GM21825 (cell line): ENCODE results near the gene ARL2.

ENCODE experiments used
- ATAC-seq: cut with Tn5 transposase; IDR thresholded peaks from one replicate; pipeline ENCODE4 v1.9.1; 2021; ENCODE audit warnings: mild to moderate bottlenecking, moderate library complexity; ENCODE audit not compliant: unreplicated experiment

ARL2 gene

DNA sequence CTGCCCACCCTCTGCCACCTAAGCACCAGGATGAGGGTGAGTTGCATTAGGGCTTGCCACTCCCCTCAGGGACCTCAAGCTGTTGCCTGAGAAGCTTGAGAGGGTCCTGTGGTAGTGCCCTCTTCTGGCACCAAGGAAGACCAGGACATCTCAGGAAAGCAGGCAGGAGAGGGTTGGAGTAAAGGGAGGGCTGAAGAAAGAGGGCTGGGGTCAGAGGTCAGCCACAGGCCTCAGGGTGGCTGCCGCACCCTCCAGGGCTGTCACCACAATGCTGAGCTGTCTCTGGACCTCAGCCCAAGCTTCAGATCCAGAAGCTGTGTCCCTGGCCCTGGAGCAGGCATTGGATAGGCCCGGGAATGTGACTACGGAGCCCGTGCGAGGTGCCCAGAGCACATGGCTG lies 31.1 kb downstream of the ARL2 start:
- no peak for ATAC-seq

DNA sequence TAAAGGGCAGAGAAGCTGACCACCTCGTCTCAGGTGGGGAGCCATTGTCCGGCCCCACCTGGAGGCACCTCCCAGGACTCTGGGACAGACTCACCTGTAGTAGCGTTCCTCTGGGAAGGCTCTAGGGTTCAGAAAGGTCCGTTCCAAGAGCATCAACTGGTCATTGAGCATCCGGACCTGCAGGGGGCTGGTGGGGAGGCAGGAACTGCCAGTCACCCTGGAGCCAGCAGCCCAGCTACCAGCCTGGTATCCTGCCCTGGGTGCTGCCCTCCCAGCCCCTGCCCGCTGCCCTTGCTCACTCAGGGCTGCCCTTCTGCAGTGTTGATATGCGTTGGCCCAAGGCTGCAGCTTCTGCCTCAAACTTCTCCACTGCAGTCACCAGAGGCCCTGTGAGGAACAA lies 31.8 kb downstream of the ARL2 start:
- no peak for ATAC-seq

DNA sequence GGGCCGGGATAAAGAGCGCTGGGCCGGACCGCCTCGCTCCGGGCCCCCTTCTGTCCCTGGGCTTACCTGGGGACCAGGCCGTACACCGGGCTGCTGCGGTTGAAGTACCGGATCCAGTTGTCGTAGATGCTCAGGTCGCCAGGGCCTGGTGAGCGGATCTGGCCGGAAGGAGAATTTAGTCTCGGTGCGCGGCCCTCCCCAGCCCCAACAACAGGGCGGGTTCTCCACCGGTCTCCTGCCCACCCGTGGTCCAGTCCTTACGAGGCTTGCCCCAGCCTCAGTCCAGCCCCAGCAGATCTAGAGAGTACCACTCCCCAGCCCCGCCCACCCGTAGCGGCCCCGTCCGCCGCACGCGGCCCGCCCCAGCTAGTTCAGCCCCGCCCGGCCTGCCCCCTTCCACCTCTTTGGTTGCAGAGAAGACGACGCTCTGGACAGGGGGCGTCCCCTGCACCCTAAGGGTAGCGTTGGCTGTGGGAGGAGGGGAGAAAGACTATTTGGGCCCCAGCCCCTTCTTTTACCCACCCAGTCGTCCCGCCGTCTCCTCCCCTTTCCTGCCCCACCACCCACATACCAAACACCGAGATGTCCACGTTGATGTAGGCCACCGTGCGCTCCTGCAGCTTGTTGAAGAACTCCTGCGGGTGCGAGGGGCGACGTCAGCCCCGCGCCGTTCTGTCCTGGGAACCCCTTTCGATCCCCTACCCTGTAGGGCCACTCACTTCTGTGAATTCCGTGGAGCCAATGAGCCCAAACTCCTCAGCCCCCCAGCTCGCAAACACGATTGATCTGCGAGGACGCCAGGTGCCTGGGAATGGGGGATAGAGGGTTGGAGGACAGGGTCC lies 33.8 kb downstream of the ARL2 start:
- ATAC-seq = no peak

DNA sequence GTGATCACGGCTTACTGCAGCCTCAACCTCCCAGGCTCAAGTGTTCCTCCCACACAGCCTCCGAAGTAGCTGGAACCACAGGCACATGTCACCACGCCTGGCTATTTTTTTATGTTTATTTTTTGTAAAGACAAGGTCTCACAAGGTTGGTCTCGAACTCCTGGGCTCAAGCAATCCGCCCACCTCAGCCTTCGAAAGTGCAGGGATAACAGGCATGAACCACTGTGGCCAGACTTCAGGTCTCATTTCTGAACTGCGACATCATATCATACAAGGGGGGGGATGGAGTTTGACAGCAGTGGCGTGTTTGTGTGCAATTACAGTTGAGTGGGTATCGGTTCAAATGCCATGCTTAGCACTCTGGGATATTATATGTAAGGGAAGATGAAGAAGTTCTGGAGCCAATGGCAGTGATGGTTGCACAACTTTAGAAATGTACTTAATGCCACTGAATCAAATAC lies 37.5 kb downstream of the ARL2 start:
- no peak for ATAC-seq

DNA sequence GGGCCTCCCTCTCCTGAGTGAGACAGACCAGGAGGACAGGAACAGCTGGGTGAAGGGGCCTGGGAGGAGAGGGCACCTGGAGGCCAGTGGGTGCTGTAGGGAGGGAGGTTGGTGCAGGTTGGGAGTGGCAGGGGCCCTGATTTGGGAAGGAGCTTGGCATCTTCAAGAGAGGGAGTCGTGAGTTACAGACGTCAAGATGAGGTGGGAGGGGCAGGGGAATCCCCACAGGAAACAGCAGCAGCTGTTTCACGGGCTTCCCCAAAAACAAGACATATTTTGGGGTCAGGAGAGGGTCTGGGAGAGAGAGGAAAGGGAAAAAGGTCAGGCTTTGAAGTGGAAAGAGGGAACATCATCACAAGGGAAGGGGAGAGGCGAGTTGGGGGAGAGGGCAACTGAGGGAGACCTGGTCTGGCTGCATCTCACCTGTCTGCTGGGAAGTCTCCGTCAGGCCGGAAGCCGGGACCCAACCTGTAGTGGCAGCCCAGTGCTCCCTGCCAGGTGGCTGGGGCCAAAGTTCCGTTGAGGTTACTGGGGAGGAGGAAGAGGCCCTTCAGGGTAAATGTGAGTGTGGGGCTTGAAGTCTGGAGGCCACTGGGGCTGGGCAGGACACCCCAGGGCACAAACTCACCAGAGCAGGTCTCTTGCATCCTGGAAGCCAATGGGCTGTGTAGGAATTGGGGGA lies 40.0 kb downstream of the ARL2 start:
- ATAC-seq = no peak

DNA sequence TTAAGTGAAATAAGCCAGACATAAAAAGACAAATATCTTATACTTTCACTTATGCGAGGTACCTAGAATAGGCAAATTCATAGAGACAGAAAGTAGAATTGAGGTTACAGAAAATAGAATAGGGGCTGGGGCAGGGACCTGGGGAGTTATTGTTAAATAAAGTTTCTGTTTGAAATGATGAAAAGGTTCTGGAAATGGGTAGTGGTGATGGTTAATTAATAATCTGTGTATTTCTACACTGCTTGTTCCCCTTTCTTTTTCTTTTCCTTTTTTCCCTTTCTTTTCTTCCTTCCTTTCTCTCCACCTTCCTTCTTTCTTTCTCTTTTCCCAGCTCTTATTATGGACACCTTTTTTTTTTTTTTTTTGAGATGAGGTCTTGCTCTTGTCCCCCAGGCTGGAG lies 41.6 kb downstream of the ARL2 start:
- no peak for ATAC-seq

DNA sequence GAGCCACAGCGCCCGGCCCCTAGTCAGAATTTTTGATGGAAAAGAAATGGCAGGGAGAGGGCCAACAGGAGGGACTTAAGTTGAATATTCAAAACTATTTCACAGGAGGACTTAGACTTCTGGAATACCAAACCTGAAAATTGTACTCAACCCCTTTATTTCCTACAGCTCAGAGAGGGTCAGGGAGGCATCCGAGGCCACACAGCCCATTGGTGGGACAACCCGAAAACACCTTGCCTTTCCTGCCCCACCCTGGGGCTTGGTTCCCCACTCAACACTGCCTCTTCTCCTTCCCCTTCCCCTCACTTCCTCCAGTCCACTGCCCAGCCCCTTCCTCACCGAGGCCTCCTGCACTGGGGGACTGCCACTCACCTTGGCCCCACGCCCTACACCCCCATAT lies 43.0 kb downstream of the ARL2 start:
- ATAC-seq = no peak

DNA sequence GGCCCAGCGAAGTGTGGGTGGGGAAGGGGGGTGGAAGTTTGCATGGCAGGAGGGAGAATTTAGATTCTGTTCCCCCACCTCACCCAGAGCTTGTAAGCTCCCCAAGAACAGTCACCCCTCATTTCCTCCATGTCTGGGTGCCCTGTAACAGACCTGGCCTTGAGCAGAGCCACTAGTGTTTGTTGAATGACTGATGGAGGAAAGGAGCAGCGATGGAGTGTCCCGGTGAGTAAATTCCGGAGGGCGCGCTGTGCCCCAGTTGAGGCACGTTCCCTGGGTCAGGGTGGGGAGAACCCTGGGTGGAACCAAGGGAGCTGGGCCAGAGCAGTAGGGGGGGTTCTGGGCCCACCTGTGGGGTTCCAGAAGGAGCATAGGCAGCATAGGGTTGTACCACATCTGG lies 43.6 kb downstream of the ARL2 start:
- no peak for ATAC-seq

DNA sequence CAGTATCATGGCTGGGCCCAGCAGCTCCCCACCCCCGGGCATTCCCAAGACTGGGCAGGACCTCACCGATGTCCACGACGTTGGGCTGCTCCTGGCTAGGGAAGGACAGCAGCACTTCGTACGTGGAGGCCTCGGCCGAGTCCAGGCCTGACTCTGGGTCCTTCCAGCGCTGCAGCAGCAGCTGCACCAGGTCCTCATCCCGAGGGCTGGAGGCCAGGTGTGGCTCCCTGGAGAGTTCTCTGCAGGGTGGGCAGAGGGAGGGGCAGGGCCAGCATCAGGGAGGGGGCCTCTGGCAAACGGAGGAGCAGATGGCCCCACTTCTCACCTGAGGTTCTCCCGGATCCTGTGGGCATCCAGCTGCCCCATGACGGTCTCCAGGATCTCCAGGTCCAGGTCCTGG lies 44.1 kb downstream of the ARL2 start:
- no peak for ATAC-seq

DNA sequence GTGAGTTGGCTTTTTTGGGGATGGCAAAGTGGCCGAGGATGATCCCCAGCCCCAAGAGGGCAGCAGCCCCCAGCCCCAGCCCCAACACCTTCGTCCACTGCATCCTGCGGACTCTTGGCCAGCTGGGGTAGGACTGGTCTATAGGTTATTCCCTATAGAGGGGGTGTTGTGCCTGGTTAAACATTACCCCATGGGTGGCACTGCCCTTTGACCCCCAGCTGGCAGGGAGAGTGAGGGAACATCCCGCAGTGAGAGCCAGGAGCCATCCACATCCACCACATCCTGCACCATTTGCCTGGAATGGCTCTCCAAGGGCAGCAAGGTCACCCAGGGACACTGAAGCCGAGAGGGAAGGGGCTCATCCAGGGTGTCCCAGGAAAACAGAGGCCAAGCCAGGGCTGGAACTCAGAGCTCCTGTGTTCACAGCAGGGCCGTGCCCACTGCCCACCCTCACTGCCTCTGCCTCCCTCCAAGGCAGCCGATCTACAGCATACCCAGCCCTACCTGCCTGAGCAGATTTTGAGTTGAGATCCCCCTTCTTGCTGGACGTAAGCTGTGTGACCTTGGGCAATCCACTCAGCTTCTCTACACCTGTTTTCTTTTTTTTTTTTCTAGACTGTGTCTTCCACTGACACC lies 44.6 kb downstream of the ARL2 start, which contains the start of gene NAALADL1:
NAALADL1 (minus strand) TSS at position 135 of the 636 bp plus-strand sequence; CDS start at position 103, 32 bp downstream.
- no peak for ATAC-seq

DNA sequence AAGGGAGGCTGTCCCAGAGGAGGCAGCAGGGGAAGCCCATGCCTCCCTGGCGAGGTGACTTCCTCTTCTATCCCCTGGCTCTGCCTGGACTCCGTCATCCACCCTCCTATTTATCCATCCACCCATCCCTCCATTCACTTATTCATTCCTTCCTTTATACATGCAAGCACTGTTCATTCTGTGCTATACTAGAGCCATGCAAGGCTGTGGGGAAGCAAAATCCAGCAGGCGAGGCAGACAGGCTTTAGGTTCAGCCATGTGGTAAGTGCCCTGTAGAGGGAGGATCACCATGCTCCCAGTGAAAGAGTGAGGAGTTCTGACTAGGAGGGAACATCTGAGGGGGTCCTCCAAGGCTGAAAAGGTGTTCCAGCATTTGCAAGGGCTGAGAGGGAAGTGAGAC lies 45.6 kb downstream of the ARL2 start:
- ATAC-seq = no peak

DNA sequence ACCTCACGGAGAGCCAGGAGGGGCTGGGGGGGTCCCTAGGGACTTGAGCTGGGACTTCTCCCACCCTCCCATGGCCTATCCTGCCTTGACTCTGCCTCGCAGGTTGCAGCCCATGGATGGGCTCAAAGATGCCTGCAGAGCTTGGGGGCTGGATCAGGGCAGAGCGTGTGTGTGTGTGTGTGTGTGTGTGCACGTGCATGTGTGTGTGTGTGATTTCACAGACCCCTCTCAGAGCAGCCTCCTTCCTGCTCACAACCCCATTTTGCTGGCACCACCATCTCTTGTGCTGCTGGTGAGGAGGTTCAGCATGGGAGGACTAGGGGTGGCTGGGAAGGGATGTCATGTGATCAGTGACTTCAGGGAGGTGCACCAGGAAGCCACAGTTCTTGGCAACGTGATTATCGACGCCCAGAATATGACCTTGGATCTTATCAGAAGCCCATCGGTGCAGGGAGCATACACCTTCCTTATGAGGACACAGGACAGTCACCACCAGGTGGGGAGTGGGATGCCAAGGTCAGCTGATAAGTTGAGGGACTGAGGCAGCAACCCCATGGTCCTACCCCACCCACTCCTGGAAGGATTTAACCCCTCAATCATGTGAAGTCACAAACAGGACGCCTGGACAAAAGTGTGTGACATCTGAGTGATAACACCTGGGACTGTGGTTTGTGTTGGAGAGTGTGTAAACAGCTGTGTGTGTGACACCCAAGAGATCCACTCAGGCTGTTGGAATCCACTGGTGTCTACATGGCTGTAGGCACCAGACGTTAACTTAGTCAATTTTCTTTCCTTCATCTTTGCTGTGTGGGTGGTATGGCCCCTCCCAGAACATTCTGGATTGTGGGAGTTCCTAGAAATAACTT lies 46.2 kb downstream of the ARL2 start:
- ATAC-seq = no peak

DNA sequence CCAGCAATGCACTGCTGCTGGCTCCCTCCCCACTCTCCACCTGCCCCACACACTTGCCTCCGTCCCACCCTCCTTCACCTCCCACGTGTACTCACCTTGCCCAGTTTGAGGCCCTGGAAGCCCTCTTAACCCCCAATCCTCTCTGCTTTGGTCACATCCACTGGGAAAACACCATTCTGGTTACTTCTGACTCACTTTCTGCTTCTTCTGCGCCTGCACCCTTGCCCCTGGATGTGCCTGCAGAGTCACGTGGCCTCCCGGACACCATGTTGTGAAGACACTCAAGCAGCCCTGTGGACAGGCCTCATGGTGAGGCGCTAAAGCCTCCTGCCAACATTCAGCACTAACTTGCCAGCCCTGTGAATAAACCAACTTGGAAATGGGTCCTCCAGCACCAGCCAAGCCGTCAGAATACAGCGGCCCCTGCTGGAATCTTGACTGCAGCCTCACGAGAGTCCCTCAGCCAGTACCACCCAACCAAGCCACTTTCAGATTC lies 47.0 kb downstream of the ARL2 start:
- ATAC-seq = no peak

DNA sequence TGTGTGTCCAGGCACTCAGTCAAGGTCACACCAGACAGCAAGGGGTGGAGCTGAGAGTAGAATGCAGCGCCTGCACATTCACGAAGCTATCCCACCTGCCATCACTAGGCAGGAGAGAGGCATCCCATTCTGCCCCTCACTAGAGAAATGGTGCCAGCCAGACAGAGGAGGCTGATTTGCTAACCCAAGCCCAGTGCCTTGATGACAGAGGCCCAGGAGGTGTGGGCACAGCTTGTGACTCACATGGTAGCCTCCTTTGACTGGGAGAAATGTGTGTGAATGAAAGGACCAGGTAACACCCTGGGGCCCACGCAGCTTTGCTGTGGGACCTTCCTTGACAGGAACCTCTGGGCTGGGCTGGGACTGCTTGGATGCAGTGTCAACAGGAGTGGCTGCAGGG lies 49.6 kb downstream of the ARL2 start:
- no peak for ATAC-seq

DNA sequence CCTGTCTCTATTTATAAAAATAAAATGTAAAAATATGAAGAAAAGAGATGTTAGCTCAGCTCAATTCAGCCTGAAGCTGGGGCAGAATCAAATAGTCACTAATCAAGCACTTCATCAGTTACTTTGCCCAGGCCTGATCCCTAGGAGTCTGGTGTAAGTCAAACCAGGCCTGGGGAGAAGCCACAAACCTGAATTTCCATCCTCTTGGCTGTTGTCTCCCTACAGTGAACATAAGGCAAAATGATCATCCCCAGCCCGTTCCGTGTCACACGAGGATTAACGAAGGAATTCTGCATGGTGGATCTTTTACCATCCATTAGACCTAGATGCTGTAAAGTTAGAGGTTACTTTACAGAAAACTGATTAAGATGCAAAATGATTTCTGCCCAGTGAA lies 50.9 kb downstream of the ARL2 start:
- no peak for ATAC-seq

DNA sequence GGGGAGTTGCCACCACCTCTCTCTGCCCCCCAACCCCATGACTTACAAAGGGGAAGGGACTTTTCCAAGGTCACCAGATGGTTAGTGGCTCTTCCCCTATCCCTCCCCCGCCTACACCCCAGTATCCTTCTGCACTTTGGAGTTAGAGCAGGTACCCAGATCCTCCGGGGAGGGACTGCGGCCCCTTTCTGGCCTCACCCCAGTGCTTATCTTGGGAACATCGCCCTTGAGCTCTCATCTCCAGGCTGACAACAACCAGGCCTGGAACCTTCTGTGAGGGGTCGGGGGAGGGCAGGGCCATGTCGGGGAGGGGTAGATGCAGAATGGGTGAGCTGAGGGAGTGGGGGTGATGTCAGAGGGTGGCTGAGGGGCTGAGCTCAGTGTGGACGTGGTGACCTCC lies 51.9 kb downstream of the ARL2 start:
- no peak for ATAC-seq

DNA sequence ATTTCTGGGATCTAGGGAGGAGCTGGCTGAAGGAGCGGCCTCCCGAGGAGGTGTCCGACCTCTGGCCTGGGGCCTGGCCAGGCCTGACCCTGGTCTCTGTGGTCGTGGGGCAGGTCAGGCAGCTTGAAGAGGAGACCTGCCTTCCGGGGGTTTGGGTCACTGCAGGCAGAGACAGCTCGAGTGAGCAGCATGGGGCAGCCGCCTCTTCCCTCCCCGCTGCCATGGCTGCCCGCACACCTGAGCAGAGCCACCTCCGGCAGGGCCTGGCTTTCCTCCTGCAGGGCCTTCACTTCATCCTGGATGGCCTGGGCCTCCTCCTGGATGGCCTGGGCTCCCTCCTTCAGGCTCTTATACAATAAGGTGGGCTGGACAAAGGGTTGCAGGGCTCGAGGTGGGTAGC lies 52.4 kb downstream of the ARL2 start:
- ATAC-seq = no peak

DNA sequence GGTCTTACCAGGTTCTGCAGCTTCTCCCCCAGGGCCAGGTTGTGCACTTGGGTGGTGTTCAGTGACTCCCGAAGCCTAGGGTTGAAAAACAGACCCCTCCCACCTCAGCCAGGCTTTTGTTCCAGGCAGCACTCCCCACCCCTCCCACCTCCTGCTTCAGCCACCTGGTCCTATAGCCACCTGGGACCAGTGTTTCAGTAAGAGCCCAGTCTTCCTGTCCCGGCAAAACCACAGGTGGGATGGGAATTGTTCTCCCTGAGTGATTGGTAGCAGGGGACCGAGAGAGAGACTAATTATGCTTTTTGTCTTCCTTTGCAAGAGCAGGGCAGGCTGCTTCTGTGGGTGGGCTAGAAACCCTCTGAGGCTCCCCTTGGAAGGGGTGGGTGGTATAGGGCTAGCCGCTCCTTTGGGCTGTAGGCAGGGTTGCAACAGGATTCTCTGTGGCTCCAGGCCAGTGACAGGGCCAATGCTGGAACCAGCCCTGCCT lies 52.9 kb downstream of the ARL2 start:
- ATAC-seq = no peak

DNA sequence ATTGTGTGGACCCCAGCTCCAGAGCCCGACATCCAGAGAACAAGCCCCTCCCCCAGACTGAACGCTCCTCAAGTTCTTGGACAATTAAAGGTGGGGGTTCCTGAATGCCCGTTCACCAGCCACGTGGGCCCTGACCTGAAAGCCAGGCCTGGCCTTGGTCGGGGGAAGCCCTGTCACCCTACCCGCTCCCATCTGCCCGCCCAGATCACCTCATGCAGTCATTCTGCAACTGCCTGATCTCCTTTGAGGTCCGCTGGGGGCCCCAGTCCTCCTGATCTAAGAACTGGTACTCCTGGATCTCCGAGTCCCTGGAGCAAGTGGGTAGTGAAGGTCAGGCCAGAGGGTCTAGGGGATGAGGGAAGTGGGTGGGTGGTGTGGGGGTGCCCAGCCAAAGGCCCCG lies 53.5 kb downstream of the ARL2 start:
- no peak for ATAC-seq

DNA sequence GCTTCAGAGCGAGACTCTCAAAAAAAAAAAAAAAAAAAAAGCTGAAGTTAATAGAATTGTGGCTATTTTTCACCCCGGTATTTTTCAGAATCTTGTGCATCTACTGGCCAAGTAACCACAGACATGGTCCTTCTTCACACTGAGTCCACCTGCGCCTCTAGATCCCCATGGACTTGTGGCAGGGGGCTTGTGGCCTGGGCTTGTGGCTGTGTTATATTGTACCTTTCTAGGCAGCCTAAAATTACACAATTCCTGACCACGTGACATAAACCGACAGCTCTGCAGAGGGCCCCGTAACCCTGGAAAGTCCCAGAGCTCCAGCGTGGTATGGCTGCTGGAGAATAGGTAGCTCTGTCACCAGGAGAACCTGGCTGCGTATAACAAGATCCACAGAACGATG lies 55.3 kb downstream of the ARL2 start:
- ATAC-seq = no peak
